GM21381 (cell line): ENCODE measurements around the gene TMEM255B.
"Not testable (repeated sequence)": the region's sequence is repeated elsewhere in the genome, so short reads cannot be mapped to it uniquely, and the experiment has no call there.

Source experiments
- ATAC-seq: cut with Tn5 transposase; IDR thresholded peaks from one replicate; pipeline ENCODE4 v1.9.1; 2021; ENCODE audit warnings: mild to moderate bottlenecking, moderate library complexity; ENCODE audit not compliant: unreplicated experiment

TMEM255B gene

GRCh38 chr13:113785051-113786010 lies 26.3 kb downstream of the TMEM255B start:
- no peak for ATAC-seq

- no peak for ATAC-seq
These were observed 27.3 kb downstream of the TMEM255B start for GRCh38 chr13:113786262-113786841.

GRCh38 chr13:113787694-113788093 lies 28.7 kb downstream of the TMEM255B start:
- ATAC-seq: no peak

- no peak for ATAC-seq
These were observed 29.5 kb downstream of the TMEM255B start for GRCh38 chr13:113788413-113789135.

- no peak for ATAC-seq
These were observed 30.1 kb downstream of the TMEM255B start for GRCh38 chr13:113789167-113789566.

- not testable (repeated sequence) for ATAC-seq
These were observed 30.9 kb downstream of the TMEM255B start for GRCh38 chr13:113789931-113790330.

GRCh38 chr13:113791226-113791625 lies 32.2 kb downstream of the TMEM255B start:
- ATAC-seq: no peak

- no peak for ATAC-seq
These were observed 32.7 kb downstream of the TMEM255B start for GRCh38 chr13:113791761-113792160.

- no peak for ATAC-seq
These were observed 33.3 kb downstream of the TMEM255B start for GRCh38 chr13:113792236-113792770.

- no peak for ATAC-seq
These were observed 34.1 kb downstream of the TMEM255B start for GRCh38 chr13:113792886-113793717.

- no peak for ATAC-seq
These were observed 34.7 kb downstream of the TMEM255B start for GRCh38 chr13:113793718-113794085.

- ATAC-seq: no peak
These were observed 35.1 kb downstream of the TMEM255B start for GRCh38 chr13:113794086-113794485.

- ATAC-seq: no peak
These were observed 35.7 kb downstream of the TMEM255B start for GRCh38 chr13:113794764-113795173.

- ATAC-seq: not testable (repeated sequence)
These were observed 36.3 kb downstream of the TMEM255B start for GRCh38 chr13:113795362-113795761.

- no peak for ATAC-seq
These were observed 37.4 kb downstream of the TMEM255B start for GRCh38 chr13:113796211-113796963.

- ATAC-seq: no peak
These were observed 38.1 kb downstream of the TMEM255B start for GRCh38 chr13:113796964-113797676.

- no peak for ATAC-seq
These were observed 39.3 kb downstream of the TMEM255B start for GRCh38 chr13:113798200-113798811.

- no peak for ATAC-seq
These were observed 41.5 kb downstream of the TMEM255B start for GRCh38 chr13:113800576-113800926.
